Stimulated activated CD8-positive, alpha-beta memory T cell treated with anti-CD3 and anti-CD28 coated beads, Interleukin-7, amount 100 ng/mL, for 4 hours (primary cell): ENCODE results near the gene IFITM2.
"Not testable (repeated sequence)": the region's sequence is repeated elsewhere in the genome, so short reads cannot be mapped to it uniquely, and the experiment has no call there.

ENCODE experiments used
- DNase-seq, 2 donors: peaks; one replicate each; pipeline ENCODE4 v3.0.0-alpha.2; 2020; ENCODE audit warnings: low read depth in 2 of 2

The IFITM2 gene

DNA sequence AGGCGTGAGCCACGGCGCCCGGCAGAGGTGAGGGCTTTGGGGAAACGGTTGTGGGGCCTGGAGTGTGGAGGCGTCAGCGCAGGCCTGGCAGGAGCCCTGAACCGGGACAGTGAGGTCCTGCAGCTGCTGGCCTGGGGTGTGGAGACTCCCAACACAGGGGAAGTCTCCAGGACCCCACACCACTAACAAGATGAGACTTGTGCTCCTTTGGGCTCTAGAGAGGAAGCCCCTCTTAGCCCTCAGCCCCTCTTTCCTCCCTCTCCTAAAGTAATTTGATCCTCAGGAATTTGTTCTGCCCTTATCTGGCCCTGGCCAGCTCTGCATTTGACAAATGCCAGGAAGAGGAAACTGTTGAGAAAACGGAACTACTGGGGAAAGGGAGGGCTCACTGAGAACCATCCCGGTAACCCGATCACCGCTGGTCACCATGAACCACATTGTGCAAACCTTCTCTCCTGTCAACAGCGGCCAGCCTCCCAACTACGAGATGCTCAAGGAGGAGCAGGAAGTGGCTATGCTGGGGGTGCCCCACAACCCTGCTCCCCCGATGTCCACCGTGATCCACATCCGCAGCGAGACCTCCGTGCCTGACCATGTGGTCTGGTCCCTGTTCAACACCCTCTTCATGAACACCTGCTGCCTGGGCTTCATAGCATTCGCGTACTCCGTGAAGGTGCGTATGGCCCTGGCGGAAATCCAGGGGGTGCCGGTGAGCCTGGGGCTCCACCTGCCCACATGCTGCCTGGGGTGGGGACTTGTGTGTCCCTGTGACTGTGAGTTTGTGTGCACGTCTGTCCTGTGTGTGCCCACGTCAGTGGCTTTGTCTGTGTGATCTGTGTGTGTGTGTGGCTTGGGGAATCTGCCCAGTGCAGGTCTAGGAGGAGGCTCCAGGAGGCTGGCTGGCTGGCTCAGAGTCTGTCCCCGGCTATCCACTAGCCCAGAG is at the start of gene IFITM2:
IFITM2 (plus strand) TSS at position 51 of the 943 bp plus-strand sequence; CDS start at position 428, 377 bp downstream.
- DNase-seq, result not testable (repeated sequence)

DNA sequence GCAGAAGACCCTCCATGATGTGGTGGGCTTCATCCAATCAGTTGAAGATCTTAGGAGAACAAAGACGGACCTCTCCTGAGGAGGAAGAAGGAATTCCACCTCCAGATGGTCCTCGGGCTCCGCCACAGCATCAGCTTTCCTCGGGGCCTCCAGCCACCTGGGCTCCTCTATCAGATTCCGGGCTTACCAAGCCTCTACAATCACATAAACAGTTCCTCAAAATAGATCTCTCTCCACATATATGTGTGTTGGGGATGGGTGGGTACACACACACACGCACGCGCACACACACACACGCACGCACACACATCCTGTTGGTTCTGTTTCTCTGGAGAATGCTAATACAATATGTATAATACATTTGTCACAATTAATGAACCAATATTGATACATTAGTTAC is 48.2 kb upstream of the IFITM2 start:
- DNase-seq, result no peak

DNA sequence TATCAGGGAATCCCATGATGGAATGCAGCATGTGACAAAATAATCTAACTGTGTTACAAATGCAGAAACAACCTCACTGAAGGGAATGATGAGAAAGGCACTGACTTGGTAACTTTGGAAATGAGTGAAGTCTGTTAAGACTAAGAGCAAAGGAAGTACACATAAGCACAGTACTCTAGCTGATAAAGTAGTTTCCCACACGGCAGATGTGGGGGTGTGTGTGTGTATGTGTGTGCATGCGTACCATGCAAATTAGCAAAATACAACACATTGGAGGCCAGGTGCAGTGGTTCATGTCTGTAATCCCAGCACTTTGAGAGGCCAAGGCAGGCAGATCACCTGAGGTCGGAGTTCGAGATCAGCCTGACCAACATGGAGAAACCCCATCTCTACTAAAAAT is 46.0 kb upstream of the IFITM2 start:
- no peak for DNase-seq

DNA sequence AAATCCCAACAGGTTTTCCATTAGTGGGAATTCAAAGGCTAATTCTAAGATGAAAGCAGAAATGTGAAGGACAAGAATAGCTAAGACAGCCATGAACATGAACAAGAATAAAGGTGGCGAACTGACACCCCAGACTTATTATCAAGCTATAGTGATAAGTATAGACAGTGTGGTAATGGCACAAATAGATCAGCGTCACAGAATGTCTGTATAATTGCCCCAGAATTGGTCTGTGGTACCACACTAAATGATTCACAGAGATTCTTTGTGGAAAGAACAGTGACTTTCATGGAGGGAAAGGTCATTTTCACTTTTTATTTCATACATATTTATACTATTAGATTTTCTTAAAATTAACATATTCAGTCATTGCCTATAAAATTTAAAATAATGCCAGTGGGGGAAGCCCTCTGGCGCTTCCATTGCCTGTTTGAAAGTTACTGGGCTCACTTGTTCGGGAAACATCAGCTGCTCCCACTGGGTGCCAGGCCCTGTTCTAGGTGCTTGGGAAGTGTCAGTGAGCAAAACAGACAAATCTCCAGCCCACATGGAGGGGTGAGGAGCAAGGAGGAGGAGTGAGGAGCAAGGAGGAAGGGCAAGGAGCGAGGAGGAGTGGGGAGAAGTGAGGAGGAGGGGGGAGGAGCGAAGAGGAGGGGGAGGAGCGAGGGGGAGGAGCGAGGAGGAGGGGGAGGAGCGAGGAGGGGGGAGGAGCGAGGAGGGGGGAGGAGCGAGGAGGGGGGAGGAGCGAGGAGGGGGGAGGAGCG is 40.8 kb upstream of the IFITM2 start:
- no peak for DNase-seq

DNA sequence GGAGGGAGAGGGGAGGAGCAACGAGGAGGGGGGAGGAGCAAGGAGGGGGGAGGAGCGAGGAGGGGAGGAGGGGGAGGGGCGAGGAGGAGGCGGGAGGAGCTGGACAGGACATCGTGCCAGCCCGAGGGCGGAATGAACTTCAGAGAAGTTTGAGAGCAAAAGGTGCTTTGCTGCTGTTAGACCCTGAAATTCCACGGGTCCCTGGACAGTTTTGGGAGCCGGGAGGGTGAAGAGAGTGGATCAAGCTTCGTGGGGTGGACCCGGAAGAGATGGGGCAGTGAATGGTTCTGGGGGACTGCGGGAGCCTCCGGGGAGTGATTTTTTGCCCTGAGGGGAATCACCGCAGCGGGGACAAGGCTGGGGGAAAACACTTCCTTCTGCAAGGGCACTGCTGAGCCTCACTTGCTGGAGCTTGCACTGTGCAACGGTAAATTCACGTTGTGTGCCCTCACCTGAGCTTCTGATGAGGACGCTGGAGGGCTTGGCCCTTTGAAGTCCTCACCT is 40.1 kb upstream of the IFITM2 start:
- DNase-seq, result no peak

- DNase-seq, result not testable (repeated sequence)
These were observed 38.9 kb upstream of the IFITM2 start for GRCh38 chr11:268716-269145.

DNA sequence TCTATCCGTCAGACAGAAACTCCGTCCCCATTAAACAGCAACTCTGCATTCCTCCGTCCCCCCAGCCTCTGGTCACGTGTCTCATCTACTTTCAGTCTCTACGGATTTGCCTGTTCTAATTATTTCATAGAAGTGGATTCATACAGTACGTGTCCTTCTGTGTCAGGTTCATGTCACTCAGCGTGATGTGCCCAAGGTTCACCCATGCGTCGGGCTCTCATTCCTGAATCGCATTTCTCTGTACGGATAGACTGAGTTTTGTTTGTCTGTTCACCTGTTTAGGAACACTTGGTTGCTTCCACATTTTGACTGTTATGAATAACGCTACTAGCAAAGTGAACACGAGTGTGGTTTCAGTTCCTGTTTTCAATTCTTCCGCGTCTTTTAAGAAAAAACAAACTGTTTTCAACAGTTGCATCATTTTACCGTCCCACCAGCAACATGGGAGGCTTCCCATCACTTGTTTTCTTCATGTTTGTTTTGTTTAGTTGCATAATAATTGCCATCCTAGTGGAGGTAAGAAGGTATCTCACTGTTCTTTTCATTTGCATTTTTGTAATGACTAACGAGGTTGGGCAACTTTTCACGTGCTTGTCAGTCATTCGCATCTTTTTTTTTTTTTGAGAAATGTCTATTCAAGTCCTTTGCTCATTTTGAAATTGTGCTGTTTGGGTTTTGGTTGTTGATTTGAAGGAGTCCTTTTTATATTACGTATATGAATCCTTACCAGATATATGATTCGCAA is 38.3 kb upstream of the IFITM2 start:
- no peak for DNase-seq

GRCh38 chr11:270451-271318 is 36.9 kb upstream of the IFITM2 start:
- no peak for DNase-seq

DNA sequence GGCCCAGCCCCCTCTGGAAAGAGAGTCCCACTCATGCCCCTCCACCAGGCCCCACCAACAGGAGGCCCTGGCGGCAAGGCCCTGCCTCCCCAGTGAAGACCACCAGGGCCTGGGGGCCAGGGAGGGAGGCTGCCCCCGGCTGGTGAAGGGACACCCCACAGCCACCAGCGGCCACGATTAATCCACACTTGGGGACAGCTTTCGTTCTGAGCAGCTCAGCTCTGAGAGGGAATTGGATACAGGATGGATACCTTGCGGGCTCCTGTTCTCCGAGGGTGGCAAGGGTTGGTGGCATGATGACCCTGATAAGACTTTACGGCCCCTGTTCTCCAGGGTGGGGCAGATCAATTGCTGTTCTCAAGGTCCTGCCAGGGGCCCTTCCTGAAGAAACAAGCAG is 36.3 kb upstream of the IFITM2 start:
- no peak for DNase-seq

DNA sequence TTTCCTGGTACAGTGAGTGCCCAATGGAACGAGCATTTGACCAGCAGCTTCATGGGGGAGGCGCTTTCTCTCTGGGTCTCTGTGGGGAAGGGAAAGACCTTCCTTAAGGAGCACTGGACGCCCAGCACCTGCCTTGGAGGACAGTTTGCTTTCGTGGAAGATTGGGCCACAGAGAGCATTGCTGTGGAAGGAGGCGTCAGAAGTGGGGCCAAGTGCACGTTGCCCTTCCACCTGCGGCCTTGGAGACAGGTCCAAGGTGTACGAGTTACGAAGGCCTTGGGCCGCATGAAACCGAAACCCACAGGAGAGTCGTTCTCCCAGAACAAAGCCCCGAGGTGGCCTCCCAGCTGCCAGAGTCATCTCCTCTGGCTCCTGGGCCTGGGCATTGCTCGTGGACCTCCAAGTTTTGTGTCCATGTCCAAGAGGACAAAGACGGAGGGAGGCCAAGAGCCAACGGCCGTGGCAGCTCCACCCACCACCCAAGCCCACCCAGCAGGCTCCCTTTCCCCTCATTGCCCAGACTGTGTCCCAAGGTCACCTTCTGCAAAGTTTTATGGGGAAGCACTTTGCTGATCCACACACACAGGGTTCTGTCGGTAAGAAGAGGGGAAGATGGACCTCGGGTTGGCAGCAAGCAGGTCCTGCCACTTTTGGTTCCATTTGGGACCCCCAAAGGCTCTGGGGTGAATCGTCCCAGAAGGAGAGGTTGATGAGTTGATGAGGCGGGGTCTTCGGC is 35.3 kb upstream of the IFITM2 start:
- DNase-seq, result no peak

GRCh38 chr11:272931-273198 is 34.8 kb upstream of the IFITM2 start:
- no peak for DNase-seq

GRCh38 chr11:276219-276618 is 31.4 kb upstream of the IFITM2 start:
- no peak for DNase-seq

- no peak for DNase-seq
These were observed 29.3 kb upstream of the IFITM2 start, which contains the start of gene NLRP6 for GRCh38 chr11:278001-278951. NLRP6 (plus strand) TSS chr11:278407; CDS start chr11:278570, 163 bp downstream.

DNA sequence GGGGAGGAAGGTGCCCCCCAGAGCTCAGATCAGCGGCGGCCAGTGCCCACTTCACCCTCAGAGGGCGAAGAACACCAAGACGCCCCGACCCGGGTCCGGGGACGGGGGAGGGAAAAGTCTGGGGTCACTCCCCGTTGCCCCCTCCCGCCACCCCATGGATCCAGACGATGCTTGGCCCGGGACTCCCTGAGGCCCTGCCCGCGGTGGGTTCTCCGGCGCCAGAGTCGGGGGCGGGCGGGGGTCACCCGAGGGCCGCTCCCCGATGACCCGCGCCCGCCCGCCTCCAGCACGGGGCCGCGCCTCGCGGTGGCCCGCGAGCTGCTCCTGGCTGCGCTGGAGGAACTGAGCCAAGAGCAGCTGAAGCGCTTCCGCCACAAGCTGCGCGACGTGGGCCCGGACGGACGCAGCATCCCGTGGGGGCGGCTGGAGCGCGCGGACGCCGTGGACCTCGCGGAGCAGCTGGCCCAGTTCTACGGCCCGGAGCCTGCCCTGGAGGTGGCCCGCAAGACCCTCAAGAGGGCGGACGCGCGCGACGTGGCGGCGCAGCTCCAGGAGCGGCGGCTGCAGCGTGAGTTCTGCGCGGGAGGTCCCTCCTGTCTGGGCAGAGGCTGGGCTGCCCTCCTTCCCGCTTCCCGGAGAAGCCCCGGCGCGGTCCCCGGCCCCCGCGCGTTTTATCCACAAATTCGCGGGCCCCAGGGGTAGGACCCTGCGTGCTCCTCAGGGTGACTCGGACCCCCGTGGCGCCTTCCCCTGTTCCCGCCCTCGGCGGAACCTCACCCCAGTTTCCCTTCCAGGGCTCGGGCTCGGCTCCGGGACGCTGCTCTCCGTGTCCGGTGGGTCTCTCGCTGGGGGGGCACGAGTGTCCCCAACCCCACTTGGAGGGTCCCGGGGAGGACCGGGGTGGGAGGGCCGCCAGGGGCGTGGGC is 28.3 kb upstream of the IFITM2 start:
- no peak for DNase-seq

DNA sequence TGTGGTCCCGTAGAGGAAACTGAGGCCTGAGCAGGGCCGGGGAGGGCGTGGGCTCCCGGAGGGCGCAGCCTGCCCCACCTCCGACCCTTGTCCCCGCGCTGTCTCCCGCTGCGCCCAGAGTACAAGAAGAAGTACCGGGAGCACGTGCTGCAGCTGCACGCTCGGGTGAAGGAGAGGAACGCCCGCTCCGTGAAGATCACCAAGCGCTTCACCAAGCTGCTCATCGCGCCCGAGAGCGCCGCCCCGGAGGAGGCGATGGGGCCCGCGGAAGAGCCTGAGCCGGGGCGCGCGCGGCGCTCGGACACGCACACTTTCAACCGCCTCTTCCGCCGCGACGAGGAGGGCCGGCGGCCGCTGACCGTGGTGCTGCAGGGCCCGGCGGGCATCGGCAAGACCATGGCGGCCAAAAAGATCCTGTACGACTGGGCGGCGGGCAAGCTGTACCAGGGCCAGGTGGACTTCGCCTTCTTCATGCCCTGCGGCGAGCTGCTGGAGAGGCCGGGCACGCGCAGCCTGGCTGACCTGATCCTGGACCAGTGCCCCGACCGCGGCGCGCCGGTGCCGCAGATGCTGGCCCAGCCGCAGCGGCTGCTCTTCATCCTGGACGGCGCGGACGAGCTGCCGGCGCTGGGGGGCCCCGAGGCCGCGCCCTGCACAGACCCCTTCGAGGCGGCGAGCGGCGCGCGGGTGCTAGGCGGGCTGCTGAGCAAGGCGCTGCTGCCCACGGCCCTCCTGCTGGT is 27.5 kb upstream of the IFITM2 start:
- no peak for DNase-seq

- DNase-seq, result no peak
These were observed 26.7 kb upstream of the IFITM2 start for GRCh38 chr11:280706-281485.
